Astrocyte (in vitro differentiated cells and primary cell): Measurements from ENCODE around the gene SNTN. TPM values are rescaled to one million over a fixed set of nuclear protein-coding genes. Genes with fewer than 3 reads are reported as not detected.

ENCODE experiments used
- DNase-seq: peaks from one replicate; pipeline ENCODE4 v3.0.0-alpha.2; 2010; ENCODE audit warnings: low read depth
- FAIRE-seq: peaks from 2 replicates; lab custom pipeline; 2011; peaks lifted over from hg19 to GRCh38; lab: Jason Lieb, UNC
- H2AFZ ChIP-seq: 2 replicates; pipeline ENCODE4 v1.6.0; 2012; ENCODE audit warnings: low read depth, low read length, inconsistent platforms
- H3K27ac ChIP-seq: 2 replicates; pipeline ENCODE4 v1.5.1; 2011; ENCODE audit warnings: low read depth, low read length, inconsistent platforms
- H3K27me3 ChIP-seq: 2 replicates; pipeline ENCODE4 v1.6.0; 2011; ENCODE audit warnings: low read length, inconsistent platforms; ENCODE audit not compliant: insufficient read depth
- H3K36me3 ChIP-seq: 2 replicates; pipeline ENCODE4 v1.5.1; 2011; ENCODE audit warnings: low read length, inconsistent platforms; ENCODE audit not compliant: insufficient read depth
- H3K4me1 ChIP-seq: 2 replicates; pipeline ENCODE4 v1.5.1; 2011; ENCODE audit warnings: low read length, inconsistent platforms; ENCODE audit not compliant: insufficient read depth
- H3K4me2 ChIP-seq: 2 replicates; pipeline ENCODE4 v1.6.0; 2012; ENCODE audit warnings: low read length, inconsistent platforms
- H3K4me3 ChIP-seq: 2 replicates; pipeline ENCODE4 v1.5.1; 2011; ENCODE audit warnings: low read depth, mild to moderate bottlenecking, low read length, inconsistent platforms; ENCODE audit not compliant: insufficient read depth
- H3K79me2 ChIP-seq: 2 replicates; pipeline ENCODE4 v1.6.0; 2012; ENCODE audit warnings: mild to moderate bottlenecking, low read length, inconsistent platforms; ENCODE audit not compliant: insufficient read depth
- H3K9ac ChIP-seq: 2 replicates; pipeline ENCODE4 v1.6.0; 2012; ENCODE audit warnings: mild to moderate bottlenecking, low read length, inconsistent platforms
- H3K9me3 ChIP-seq: 2 replicates; pipeline ENCODE4 v1.5.1; 2012; ENCODE audit warnings: low read depth, mild to moderate bottlenecking, low read length, inconsistent platforms; ENCODE audit not compliant: insufficient read depth
- H4K20me1 ChIP-seq: 2 replicates; pipeline ENCODE4 v1.6.0; 2012; ENCODE audit warnings: low read length, inconsistent platforms; ENCODE audit not compliant: insufficient read depth
- H3K27ac Mint-ChIP-seq: one replicate; pipeline ENCODE4 v1.8.0; 2021; ENCODE audit warnings: mild to moderate bottlenecking, mixed read lengths; ENCODE audit not compliant: unreplicated experiment
- H3K27me3 Mint-ChIP-seq: one replicate; pipeline ENCODE4 v1.8.0; 2021; ENCODE audit warnings: low read depth, mixed read lengths; ENCODE audit not compliant: unreplicated experiment
- H3K36me3 Mint-ChIP-seq: one replicate; pipeline ENCODE4 v1.8.0; 2021; ENCODE audit warnings: low read depth, mixed read lengths; ENCODE audit not compliant: unreplicated experiment
- H3K4me1 Mint-ChIP-seq: one replicate; pipeline ENCODE4 v1.8.0; 2021; ENCODE audit warnings: low read depth, mixed read lengths; ENCODE audit not compliant: unreplicated experiment
- H3K4me3 Mint-ChIP-seq: one replicate; pipeline ENCODE4 v1.8.0; 2021; ENCODE audit warnings: mild to moderate bottlenecking, moderate library complexity, mixed read lengths; ENCODE audit not compliant: unreplicated experiment
- H3K9me3 Mint-ChIP-seq: one replicate; pipeline ENCODE4 v1.8.0; 2021; ENCODE audit warnings: mild to moderate bottlenecking, mixed read lengths; ENCODE audit not compliant: unreplicated experiment
- CTCF ChIP-seq: IDR thresholded peaks from 2 replicates; pipeline ENCODE4 v1.5.1; 2011; ENCODE audit warnings: low read depth, mild to moderate bottlenecking, inconsistent platforms, low read length, moderate library complexity; ENCODE audit not compliant: insufficient read depth
- EZH2 ChIP-seq: IDR thresholded peaks from 2 replicates; pipeline ENCODE4 v1.6.1; 2012; ENCODE audit warnings: mild to moderate bottlenecking, low read length, inconsistent platforms; ENCODE audit not compliant: insufficient read depth
- total RNA-seq: library from RNA; stranded (reverse); gene quantifications from 2 replicates; pipeline ENCODE4 v1.2.1, GENCODE V29; 2021

Gene SNTN
- total RNA-seq, 1 donor from 2014 or later = not detected

DNA sequence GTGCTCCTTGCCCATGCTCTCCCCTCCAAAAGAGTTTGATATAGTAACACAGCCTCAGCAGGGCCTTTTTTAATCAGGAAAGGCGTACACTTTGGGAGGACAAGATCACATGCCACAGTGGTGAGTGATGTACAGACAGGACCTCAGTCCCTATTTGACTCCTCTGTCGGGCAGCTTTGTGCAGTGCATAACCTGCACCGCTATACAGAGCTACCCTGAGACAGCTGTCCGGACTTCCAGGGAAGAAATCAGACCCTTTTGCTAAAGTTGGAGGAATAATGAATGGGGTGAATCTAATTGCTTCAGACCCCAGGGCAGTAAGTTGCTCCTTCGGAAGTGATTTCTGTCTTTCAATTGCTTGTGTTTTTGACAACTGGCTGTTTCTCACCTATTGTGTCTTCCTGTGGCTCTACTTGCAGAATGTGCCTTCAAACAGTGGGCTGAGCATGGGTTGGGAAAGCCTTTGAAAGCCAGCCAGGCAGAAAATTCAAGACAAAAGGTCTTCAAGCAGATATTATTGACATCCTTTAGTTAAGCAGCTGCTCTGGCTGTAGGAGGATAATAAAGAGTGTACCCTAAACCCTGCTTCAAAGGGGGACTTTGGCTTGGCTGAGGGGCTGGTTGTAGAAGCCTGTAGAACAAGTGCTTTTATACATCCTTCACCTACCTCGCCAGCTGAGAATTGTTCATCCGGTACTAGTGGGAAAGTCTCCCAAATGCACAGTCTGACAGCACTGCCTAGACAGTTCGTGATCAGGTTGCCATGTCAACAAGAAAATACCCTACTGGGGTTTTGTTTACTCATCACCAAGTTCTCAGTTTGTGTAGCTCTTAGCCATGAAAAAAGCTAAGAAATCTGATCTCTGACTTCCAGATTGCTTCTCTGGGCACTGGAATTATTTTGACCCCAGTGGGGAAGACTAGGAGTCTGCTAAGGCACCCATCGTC is 35.1 kb downstream of the SNTN start:
- DNase-seq (peak; percentile 20), FAIRE-seq (no peak)
- Histone ChIP-seq H3K27me3 (no peaks in the 10 kb centered on the region), H4K20me1 (no peaks in the 10 kb centered on the region), H3K27ac (no peak overlapping the region), H3K4me2 (no peak overlapping the region), H3K9me3 (no peaks in the 10 kb centered on the region), H3K4me3 (no peak overlapping the region), H3K9ac (no peak overlapping the region), H3K36me3 (no peaks in the 10 kb centered on the region), H2AFZ (no peak overlapping the region), H3K79me2 (no peaks in the 10 kb centered on the region), H3K4me1 (no peaks in the 10 kb centered on the region)
- no peaks in the 10 kb centered on the region for H3K36me3 Mint-ChIP-seq
- H3K4me1 Mint-ChIP-seq = peaks cover 9% of the 10 kb centered on the region
- H3K9me3 Mint-ChIP-seq = peaks cover 4% of the 10 kb centered on the region
- TF ChIP-seq EZH2 = no peak
- no peak for TF ChIP-seq CTCF
- H3K4me3 Mint-ChIP-seq = no peak overlapping the region
- H3K27me3 Mint-ChIP-seq = no peaks in the 10 kb centered on the region
- no peak overlapping the region for H3K27ac Mint-ChIP-seq

DNA sequence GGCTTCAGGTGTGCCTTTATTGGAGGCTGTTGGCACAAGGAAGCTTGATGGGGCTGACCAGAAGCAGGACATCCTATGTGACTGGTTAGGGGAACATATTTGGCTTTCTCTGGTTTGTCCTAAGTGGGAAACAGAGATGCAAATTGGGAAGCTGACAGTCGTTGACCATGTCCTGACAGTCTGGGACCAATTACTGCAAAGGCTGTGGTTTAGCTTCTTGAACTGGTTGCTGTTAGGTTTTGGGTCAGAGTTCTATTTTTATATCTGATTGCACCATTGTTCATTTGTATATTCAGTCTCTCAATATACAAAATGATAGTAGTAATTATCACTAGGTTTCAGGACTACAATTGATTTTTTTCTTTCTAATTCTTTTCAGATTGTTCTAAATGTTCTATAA is 36.8 kb downstream of the SNTN start:
- no peaks in the 10 kb centered on the region for H4K20me1 ChIP-seq
- no peaks in the 10 kb centered on the region for H3K36me3 ChIP-seq
- no peak overlapping the region for H3K27ac Mint-ChIP-seq
- H3K27me3 Mint-ChIP-seq = no peaks in the 10 kb centered on the region
- H3K9me3 Mint-ChIP-seq = peaks cover 9% of the 10 kb centered on the region
- H3K4me2 ChIP-seq = no peak overlapping the region
- H3K9ac ChIP-seq = no peak overlapping the region
- DNase-seq (no peak), FAIRE-seq (no peak)
- no peaks in the 10 kb centered on the region for H3K27me3 ChIP-seq
- no peaks in the 10 kb centered on the region for H3K9me3 ChIP-seq
- H3K4me3 Mint-ChIP-seq = no peak overlapping the region
- no peaks in the 10 kb centered on the region for H3K4me1 ChIP-seq
- no peak overlapping the region for H2AFZ ChIP-seq
- no peak overlapping the region for H3K27ac ChIP-seq
- no peak for TF ChIP-seq EZH2
- TF ChIP-seq CTCF = no peak
- no peak overlapping the region for H3K4me3 ChIP-seq
- H3K4me1 Mint-ChIP-seq = peaks cover 9% of the 10 kb centered on the region
- no peaks in the 10 kb centered on the region for H3K79me2 ChIP-seq
- no peaks in the 10 kb centered on the region for H3K36me3 Mint-ChIP-seq

DNA sequence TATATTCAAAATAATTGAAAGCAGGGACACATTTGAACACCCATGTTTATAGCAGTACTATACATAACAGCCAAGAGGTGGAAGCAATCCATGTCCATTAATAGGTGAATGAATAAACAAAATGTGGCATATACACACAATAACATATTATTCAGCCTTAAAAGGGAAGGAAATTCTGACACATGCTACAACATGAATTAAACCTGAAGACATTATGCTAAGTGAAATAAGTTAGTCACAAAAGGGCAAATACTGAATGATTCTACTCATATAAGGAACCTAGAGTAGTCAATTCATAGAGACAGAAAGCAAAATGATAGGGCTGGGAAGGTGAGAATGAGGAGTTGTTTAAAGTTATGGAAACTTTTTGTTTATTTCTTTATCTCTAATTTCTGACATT is 40.9 kb downstream of the SNTN start:
- TF ChIP-seq CTCF (no peak), EZH2 (no peak)
- H3K9ac ChIP-seq = no peak overlapping the region
- H2AFZ ChIP-seq = no peak overlapping the region
- no peak overlapping the region for H3K4me2 ChIP-seq
- no peaks in the 10 kb centered on the region for H3K9me3 ChIP-seq
- Mint-ChIP-seq H3K9me3 (peaks cover 13% of the 10 kb centered on the region), H3K27me3 (no peaks in the 10 kb centered on the region), H3K27ac (no peak overlapping the region), H3K4me3 (no peak overlapping the region), H3K36me3 (no peaks in the 10 kb centered on the region), H3K4me1 (no peaks in the 10 kb centered on the region)
- FAIRE-seq (no peak), DNase-seq (no peak)
- H3K79me2 ChIP-seq = no peaks in the 10 kb centered on the region
- no peak overlapping the region for H3K27ac ChIP-seq
- no peaks in the 10 kb centered on the region for H3K27me3 ChIP-seq
- no peak overlapping the region for H3K4me3 ChIP-seq
- H3K36me3 ChIP-seq = no peaks in the 10 kb centered on the region
- no peaks in the 10 kb centered on the region for H3K4me1 ChIP-seq
- H4K20me1 ChIP-seq = no peaks in the 10 kb centered on the region
